ENCODE data around the gene HSFX2.
"Not testable (repeated sequence)": the region's sequence is repeated elsewhere in the genome, so short reads cannot be mapped to it uniquely, and the experiment has no call there.

The HSFX2 gene, protein sequence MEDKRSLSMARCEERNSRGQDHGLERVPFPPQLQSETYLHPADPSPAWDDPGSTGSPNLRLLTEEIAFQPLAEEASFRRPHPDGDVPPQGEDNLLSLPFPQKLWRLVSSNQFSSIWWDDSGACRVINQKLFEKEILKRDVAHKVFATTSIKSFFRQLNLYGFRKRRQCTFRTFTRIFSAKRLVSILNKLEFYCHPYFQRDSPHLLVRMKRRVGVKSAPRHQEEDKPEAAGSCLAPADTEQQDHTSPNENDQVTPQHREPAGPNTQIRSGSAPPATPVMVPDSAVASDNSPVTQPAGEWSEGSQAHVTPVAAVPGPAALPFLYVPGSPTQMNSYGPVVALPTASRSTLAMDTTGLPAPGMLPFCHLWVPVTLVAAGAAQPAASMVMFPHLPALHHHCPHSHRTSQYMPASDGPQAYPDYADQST

DNA sequence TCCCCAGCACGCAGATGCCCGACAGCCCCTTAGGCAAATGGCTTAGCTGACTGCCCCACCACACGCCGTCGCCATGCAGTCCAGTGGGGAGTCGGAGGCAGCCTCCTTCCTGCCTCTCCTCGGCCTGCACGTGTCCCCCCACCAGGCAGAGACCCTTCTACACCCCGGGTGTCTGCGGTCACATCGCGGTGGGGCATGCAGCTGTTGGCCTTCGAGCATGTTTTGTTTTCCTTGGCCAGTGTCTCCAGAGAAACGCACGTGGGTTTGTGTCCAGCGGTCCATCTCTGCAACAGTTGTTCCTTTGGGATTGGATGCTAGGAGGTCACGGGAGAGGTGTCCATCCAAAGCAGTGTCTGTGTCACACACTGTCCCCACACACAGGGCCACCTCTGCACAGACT is at the start of gene HSFX2:
TSS of gene HSFX2 (minus strand) at position 101 of the 400 bp plus-strand sequence. CDS start 614 bp downstream, outside the sequence.
- not testable (repeated sequence) for DNase-seq (ENCODE audit: low read depth); H3K4me3 ChIP-seq (ENCODE audit: low read depth, low read length)

GRCh38 chrX:149643496-149643895 is 48.4 kb upstream of the HSFX2 start:
- no peak for TF ChIP-seq CTCF (IDR thresholded peaks at IDR 0.05; ENCODE audit: control insufficient read depth, extremely low read depth, insufficient read depth)
- DNase-seq (ENCODE audit: low read depth) = no peak
- H3K4me3 ChIP-seq (ENCODE audit: low read depth, low read length) = no peak overlapping the region

GRCh38 chrX:149641835-149642234 is 46.7 kb upstream of the HSFX2 start:
- DNase-seq (ENCODE audit: low read depth) = peak; percentile 68
- H3K4me3 ChIP-seq (ENCODE audit: low read depth, low read length) = no peak overlapping the region
- no peak for TF ChIP-seq CTCF (IDR thresholded peaks at IDR 0.05; ENCODE audit: control insufficient read depth, extremely low read depth, insufficient read depth)

GRCh38 chrX:149641432-149641831 is 46.3 kb upstream of the HSFX2 start:
- H3K4me3 ChIP-seq (ENCODE audit: low read depth, low read length) = no peak overlapping the region
- no peak for TF ChIP-seq CTCF (IDR thresholded peaks at IDR 0.05; ENCODE audit: control insufficient read depth, extremely low read depth, insufficient read depth)

DNA sequence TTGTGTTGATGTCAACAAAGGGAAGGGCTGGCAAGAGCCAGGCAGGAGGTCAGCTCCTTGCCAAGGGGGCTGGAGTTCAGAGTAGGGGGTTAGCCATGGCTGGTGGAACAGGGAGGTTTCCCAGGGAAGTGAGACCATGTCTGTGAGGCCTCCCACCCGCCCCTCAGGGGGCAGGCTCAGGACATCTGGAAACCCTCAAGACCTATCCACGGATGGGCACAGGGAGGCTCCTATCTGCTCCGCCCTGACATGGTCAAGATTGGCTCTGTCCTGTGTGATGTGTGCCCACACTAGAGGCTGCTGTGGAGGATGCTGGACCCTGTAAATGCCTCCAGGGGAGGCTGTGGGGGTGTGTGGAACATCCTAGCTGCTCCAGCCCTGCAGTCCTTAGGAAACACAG is 44.5 kb upstream of the HSFX2 start:
- TF ChIP-seq CTCF (IDR thresholded peaks at IDR 0.05; ENCODE audit: control insufficient read depth, extremely low read depth, insufficient read depth) = no peak
- H3K4me3 ChIP-seq (ENCODE audit: low read depth, low read length) = no peak overlapping the region
- no peak for DNase-seq (ENCODE audit: low read depth)

More at GRCh38 chrX:149641432-149641831, 46.3 kb upstream of the HSFX2 start:
- no peak for DNase-seq (ENCODE audit: low read depth)

DNA sequence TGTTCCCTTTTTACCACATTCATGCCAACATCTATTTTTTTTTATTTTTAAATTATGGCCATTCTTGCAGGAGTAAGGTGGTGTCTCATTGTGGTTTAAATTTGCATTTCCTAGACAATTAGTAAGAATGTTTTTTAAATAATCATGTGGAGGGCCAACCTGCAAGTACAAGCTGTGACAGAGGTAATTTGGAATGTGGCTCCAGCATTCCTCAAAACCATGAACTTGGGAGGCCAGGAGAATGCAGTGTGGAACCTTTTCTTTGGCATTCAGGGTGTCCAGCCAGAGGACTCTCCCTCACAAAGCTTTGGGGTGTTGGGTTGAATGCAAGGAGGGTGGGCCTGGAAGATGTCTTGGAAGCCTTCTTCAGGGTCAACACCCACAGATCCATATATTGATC is 43.7 kb upstream of the HSFX2 start:
- no peak for DNase-seq (ENCODE audit: low read depth)
- no peak for TF ChIP-seq CTCF (IDR thresholded peaks at IDR 0.05; ENCODE audit: control insufficient read depth, extremely low read depth, insufficient read depth)

GRCh38 chrX:149633511-149633910 is 38.4 kb upstream of the HSFX2 start:
- no peak for TF ChIP-seq CTCF (IDR thresholded peaks at IDR 0.05; ENCODE audit: control insufficient read depth, extremely low read depth, insufficient read depth)
- no peak overlapping the region for H3K4me3 ChIP-seq (ENCODE audit: low read depth, low read length)
- peak; percentile 44 for DNase-seq (ENCODE audit: low read depth)

More for the DNA sequence above, 43.7 kb upstream of the HSFX2 start:
- no peak overlapping the region for H3K4me3 ChIP-seq (ENCODE audit: low read depth, low read length)

Data from LNCaP clone FGC (cell line).